Dendritic cell treated with granulocyte-macrophage colony-stimulating factor and Interleukin-4, amounts not matched to agents 40 ng/mL and 50 ng/mL, for 4 days (primary cell): Measurements from ENCODE around the gene HMGB4.

Experiments used
- H3K27ac Mint-ChIP-seq: one replicate; pipeline ENCODE4 v1.8.0; 2022; ENCODE audit warnings: mild to moderate bottlenecking, mixed read lengths
- H3K27me3 Mint-ChIP-seq: one replicate; pipeline ENCODE4 v1.8.0; 2022; ENCODE audit warnings: mild to moderate bottlenecking, mixed read lengths
- H3K36me3 Mint-ChIP-seq: one replicate; pipeline ENCODE4 v1.8.0; 2022; ENCODE audit warnings: low read depth, mixed read lengths
- H3K4me1 Mint-ChIP-seq: one replicate; pipeline ENCODE4 v1.8.0; 2022; ENCODE audit warnings: low read depth, mixed read lengths
- H3K4me3 Mint-ChIP-seq: one replicate; pipeline ENCODE4 v1.8.0; 2022; ENCODE audit warnings: mild to moderate bottlenecking, moderate library complexity, mixed read lengths
- H3K9me3 Mint-ChIP-seq: one replicate; pipeline ENCODE4 v1.8.0; 2022; ENCODE audit warnings: mixed read lengths
- intact Hi-C: fragments of 100-400 bp; cut with micrococcal nuclease; formaldehyde crosslinking; loops from one replicate; pipeline ENCODE4 v1.15.0; 2022

HMGB4 gene

DNA sequence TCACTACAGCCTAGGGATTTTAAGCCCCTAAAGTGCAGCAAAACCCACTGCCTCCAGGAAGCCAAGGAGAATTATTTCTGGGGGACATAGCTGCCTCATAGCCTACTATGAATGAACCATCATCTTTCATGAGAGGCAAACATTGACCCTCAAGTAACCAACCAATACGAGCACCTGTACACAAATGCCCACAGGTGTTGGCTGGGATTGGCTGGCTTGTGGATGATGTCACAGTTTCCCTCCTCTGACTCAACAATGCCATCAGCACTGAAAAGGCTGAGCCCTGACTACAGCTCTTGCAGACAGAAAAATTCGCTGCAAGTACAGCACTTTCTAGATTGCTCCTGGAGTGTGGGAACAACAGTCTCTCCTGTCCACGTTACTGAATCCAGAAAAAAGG, at the start of gene HMGB4:
Gene HMGB4, plus strand, starts transcription at position 301 of the 400 bp plus-strand sequence. CDS start 113 bp downstream, outside the sequence.
- Mint-ChIP-seq H3K9me3 (no peaks in the 10 kb centered on the region), H3K4me1 (no peaks in the 10 kb centered on the region), H3K27me3 (peaks cover 1% of the 10 kb centered on the region), H3K4me3 (no peak within 1 kb of the TSS), H3K27ac (no peak within 1 kb of the TSS), H3K36me3 (no peaks in the 10 kb centered on the region)
- intact Hi-C loops, result no loop called here

DNA sequence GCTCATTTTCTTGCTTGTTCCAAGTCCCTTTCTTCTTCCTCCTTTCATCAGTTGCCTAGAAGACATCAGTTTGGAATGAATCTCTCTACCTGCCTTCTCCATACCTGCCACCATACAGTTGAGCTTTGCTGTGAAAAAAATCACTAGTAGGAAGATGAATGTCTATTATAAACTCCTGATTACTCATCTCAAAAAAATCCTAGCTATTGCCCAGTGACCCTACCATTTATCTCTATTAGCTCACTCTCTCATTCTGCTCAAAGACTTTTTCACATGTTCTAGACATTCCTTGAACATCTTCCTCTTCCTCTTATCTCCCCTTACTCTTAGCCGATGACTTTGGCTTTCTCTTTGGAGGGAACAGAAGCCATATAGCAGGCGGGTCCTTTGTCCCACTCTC, 49.7 kb upstream of the HMGB4 start:
- H3K27me3 Mint-ChIP-seq, result peaks cover 1% of the 10 kb centered on the region
- no peaks in the 10 kb centered on the region for H3K36me3 Mint-ChIP-seq
- no peaks in the 10 kb centered on the region for H3K9me3 Mint-ChIP-seq
- intact Hi-C loops, result no loop called here
- H3K4me1 Mint-ChIP-seq, result no peaks in the 10 kb centered on the region
- no peak overlapping the region for H3K27ac Mint-ChIP-seq
- H3K4me3 Mint-ChIP-seq, result no peak overlapping the region

DNA sequence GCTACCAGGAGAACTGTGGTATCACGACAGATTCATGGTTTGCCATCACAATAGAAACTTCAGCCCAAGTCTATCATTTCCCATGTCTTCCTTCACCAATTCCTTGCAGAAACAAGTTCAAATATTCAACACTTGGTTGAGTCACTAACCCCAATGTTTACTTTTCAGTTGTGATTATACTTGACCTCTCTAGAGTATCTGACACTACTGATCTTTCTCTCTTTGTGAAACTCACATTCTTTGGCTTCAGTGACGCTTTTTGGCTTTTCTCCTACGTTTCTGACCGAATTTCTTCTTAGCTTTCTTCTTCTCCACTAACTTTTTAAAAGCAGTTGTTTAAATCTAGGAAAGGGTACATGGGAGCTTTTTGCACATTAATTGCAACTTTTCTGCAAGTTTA, 48.8 kb upstream of the HMGB4 start:
- H3K36me3 Mint-ChIP-seq, result no peaks in the 10 kb centered on the region

GRCh38 chr1:33818071-33818470, 45.8 kb upstream of the HMGB4 start:
- H3K4me3 Mint-ChIP-seq, result no peak overlapping the region
- intact Hi-C loops, result no loop called here
- H3K9me3 Mint-ChIP-seq, result no peaks in the 10 kb centered on the region
- peaks cover 1% of the 10 kb centered on the region for H3K27me3 Mint-ChIP-seq
- no peaks in the 10 kb centered on the region for H3K4me1 Mint-ChIP-seq
- H3K27ac Mint-ChIP-seq, result no peak overlapping the region
- H3K36me3 Mint-ChIP-seq, result no peaks in the 10 kb centered on the region

More for the DNA sequence above, 48.8 kb upstream of the HMGB4 start:
- no peak overlapping the region for H3K27ac Mint-ChIP-seq
- H3K4me3 Mint-ChIP-seq, result no peak overlapping the region
- H3K4me1 Mint-ChIP-seq, result no peaks in the 10 kb centered on the region
- H3K27me3 Mint-ChIP-seq, result peaks cover 1% of the 10 kb centered on the region
- intact Hi-C loops, result no loop called here
- H3K9me3 Mint-ChIP-seq, result no peaks in the 10 kb centered on the region

GRCh38 chr1:33819290-33819912, 44.5 kb upstream of the HMGB4 start:
- no peaks in the 10 kb centered on the region for H3K4me1 Mint-ChIP-seq
- H3K27ac Mint-ChIP-seq, result no peak overlapping the region
- no peak overlapping the region for H3K4me3 Mint-ChIP-seq
- no peaks in the 10 kb centered on the region for H3K36me3 Mint-ChIP-seq
- H3K27me3 Mint-ChIP-seq, result peaks cover 1% of the 10 kb centered on the region
- no peaks in the 10 kb centered on the region for H3K9me3 Mint-ChIP-seq
- intact Hi-C loops, result no loop called here

- intact Hi-C loops, result no loop called here
- Mint-ChIP-seq H3K4me3 (no peak overlapping the region), H3K9me3 (no peaks in the 10 kb centered on the region), H3K27me3 (no peaks in the 10 kb centered on the region), H3K36me3 (no peaks in the 10 kb centered on the region), H3K27ac (no peak overlapping the region), H3K4me1 (no peaks in the 10 kb centered on the region)
Measured at GRCh38 chr1:33819913-33820311, 44.0 kb upstream of the HMGB4 start.

GRCh38 chr1:33820804-33821203, 43.1 kb upstream of the HMGB4 start:
- intact Hi-C loops, result no loop called here
- Mint-ChIP-seq H3K4me3 (no peak overlapping the region), H3K36me3 (no peaks in the 10 kb centered on the region), H3K9me3 (no peaks in the 10 kb centered on the region), H3K27ac (no peak overlapping the region), H3K27me3 (no peaks in the 10 kb centered on the region), H3K4me1 (no peaks in the 10 kb centered on the region)

DNA sequence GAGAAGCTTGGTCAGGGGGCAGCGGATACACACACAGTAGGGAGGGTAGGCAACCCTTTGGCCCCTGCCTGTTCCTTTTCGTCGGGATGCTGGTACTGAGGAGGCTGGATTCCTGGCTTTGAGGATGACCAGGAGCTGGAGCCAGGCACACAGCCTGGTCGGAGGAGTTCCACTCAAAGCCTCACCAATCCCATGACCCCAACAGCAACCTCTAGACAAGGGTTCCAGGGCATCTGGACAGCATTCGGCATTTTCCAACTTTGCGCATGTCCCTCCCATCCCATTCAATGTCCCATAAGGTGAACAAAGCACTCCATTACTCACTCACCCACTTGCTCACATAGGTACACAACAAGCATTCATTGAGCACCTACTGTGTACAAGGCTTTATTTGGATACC, 42.6 kb upstream of the HMGB4 start:
- no peak overlapping the region for H3K27ac Mint-ChIP-seq
- intact Hi-C loops, result no loop called here
- H3K9me3 Mint-ChIP-seq, result no peaks in the 10 kb centered on the region
- H3K27me3 Mint-ChIP-seq, result no peaks in the 10 kb centered on the region
- H3K36me3 Mint-ChIP-seq, result no peaks in the 10 kb centered on the region
- H3K4me3 Mint-ChIP-seq, result no peak overlapping the region
- H3K4me1 Mint-ChIP-seq, result no peaks in the 10 kb centered on the region

DNA sequence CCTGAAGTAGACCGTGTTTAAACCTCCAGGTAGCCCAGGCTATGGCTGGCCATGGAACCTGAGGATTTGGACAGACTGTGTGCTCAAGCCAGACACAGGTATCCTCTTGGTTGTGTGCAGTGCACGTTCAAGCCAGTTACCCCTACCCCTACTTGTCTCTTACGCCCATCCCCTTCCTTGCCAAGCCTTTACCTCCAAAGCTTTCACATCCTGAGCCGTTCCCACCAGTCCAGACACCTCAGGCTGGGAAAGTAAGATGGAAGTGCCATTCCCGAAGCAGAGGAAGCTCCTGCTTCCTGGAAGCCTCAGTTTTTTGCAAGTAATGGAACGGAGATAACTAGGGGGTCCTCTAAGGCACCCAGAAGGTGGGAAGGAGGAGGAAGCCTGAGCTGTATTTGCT, 41.5 kb upstream of the HMGB4 start:
- no peak overlapping the region for H3K4me3 Mint-ChIP-seq
- H3K9me3 Mint-ChIP-seq, result no peaks in the 10 kb centered on the region
- no peaks in the 10 kb centered on the region for H3K27me3 Mint-ChIP-seq
- no peak overlapping the region for H3K27ac Mint-ChIP-seq
- no peaks in the 10 kb centered on the region for H3K36me3 Mint-ChIP-seq
- H3K4me1 Mint-ChIP-seq, result no peaks in the 10 kb centered on the region
- intact Hi-C loops, result no loop called here

- Mint-ChIP-seq H3K27me3 (no peaks in the 10 kb centered on the region), H3K4me3 (no peak overlapping the region), H3K9me3 (peaks cover under 1% of the 10 kb centered on the region), H3K4me1 (no peaks in the 10 kb centered on the region), H3K36me3 (no peaks in the 10 kb centered on the region), H3K27ac (no peak overlapping the region)
- intact Hi-C loops, result no loop called here
Measured at GRCh38 chr1:33823401-33823800, 40.5 kb upstream of the HMGB4 start.

DNA sequence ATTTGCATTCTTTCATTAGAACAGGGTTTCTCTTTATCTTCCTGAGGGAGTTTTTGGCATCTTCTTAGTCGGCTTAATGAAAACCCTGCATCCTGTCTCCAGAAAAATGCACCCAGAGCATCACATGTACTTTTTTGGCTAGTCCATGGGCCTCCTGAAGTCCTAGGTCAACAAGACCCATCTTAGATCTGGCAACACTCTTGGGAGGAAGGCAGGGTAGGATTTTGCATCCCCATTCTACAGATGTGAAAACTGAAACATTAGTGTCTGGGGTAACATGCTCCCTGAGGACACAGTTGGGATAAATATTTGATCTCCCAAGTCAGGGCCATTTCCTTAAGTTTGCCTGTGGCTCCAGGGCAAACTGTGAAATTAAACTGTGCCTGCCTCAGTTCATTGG, 40.0 kb upstream of the HMGB4 start:
- no peak overlapping the region for H3K27ac Mint-ChIP-seq
- H3K36me3 Mint-ChIP-seq, result no peaks in the 10 kb centered on the region
- intact Hi-C loops, result no loop called here
- no peaks in the 10 kb centered on the region for H3K27me3 Mint-ChIP-seq
- H3K9me3 Mint-ChIP-seq, result peaks cover 5% of the 10 kb centered on the region
- no peaks in the 10 kb centered on the region for H3K4me1 Mint-ChIP-seq
- no peak overlapping the region for H3K4me3 Mint-ChIP-seq

- intact Hi-C loops, result no loop called here
- no peaks in the 10 kb centered on the region for H3K27me3 Mint-ChIP-seq
- H3K4me3 Mint-ChIP-seq, result no peak overlapping the region
Measured at GRCh38 chr1:33824321-33824720, 39.6 kb upstream of the HMGB4 start.

DNA sequence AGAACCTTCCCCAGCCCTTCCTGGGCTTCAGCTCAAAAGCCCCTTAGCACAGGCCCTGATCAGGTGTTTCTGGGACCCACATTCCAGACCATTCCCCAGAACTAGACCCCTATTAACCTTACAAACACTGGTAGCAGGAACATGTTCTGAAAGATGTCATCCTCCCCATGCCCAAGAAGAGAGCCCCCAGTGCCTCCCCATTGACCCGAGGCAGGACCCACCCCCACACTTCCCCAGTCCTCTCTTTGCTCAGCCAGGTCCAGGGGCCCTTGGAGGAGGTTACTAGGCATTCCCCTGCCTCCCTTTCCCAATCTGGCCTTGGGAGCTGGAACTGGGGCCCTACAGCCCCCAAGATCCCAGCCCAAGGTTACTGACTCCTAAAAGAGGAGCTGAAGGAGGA, 38.9 kb upstream of the HMGB4 start:
- H3K36me3 Mint-ChIP-seq, result no peaks in the 10 kb centered on the region
- H3K27me3 Mint-ChIP-seq, result no peaks in the 10 kb centered on the region
- H3K4me3 Mint-ChIP-seq, result no peak overlapping the region
- peaks cover 15% of the 10 kb centered on the region for H3K9me3 Mint-ChIP-seq
- intact Hi-C loops, result no loop called here
- no peaks in the 10 kb centered on the region for H3K4me1 Mint-ChIP-seq
- no peak overlapping the region for H3K27ac Mint-ChIP-seq

More at GRCh38 chr1:33824321-33824720, 39.6 kb upstream of the HMGB4 start:
- Mint-ChIP-seq H3K27ac (no peak overlapping the region), H3K36me3 (no peaks in the 10 kb centered on the region), H3K4me1 (no peaks in the 10 kb centered on the region), H3K9me3 (peaks cover 10% of the 10 kb centered on the region)

GRCh38 chr1:33825506-33825905, 38.4 kb upstream of the HMGB4 start:
- Mint-ChIP-seq H3K27me3 (no peaks in the 10 kb centered on the region), H3K36me3 (no peaks in the 10 kb centered on the region), H3K4me1 (no peaks in the 10 kb centered on the region), H3K27ac (no peak overlapping the region), H3K9me3 (peaks cover 15% of the 10 kb centered on the region), H3K4me3 (no peak overlapping the region)
- intact Hi-C loops, result no loop called here

GRCh38 chr1:33826311-33826710, 37.6 kb upstream of the HMGB4 start:
- Mint-ChIP-seq H3K9me3 (peaks cover 15% of the 10 kb centered on the region), H3K36me3 (no peaks in the 10 kb centered on the region), H3K27ac (no peak overlapping the region), H3K27me3 (no peaks in the 10 kb centered on the region), H3K4me1 (no peaks in the 10 kb centered on the region), H3K4me3 (no peak overlapping the region)
- intact Hi-C loops, result no loop called here
